Caco-2 (cell line): ENCODE results near the gene FOXP4. TPM values are rescaled to one million over a fixed set of nuclear protein-coding genes. Genes with fewer than 3 reads are reported as not detected.

Experiments used
- BruUV-seq: library from RNA; stranded (reverse); fragments of 400-500 nt; replicated peaks from 2 replicates; lab custom pipeline; 2021; lab: Mats Ljungman, UMichigan
- CTCF ChIA-PET: fragments of 300-600 bp; sonication (Branson Sonifier 250); formaldehyde crosslinking; loops from one replicate; lab custom pipeline; 2022; ENCODE audit warnings: antibody characterized with exemption; lab: Charles Lee
- POLR2A ChIA-PET: fragments of 300-600 bp; sonication (Branson Sonifier 250); formaldehyde crosslinking; loops from one replicate; lab custom pipeline; 2022; ENCODE audit warnings: antibody characterized with exemption; lab: Charles Lee
- DNase-seq, 2 experiments: peaks; one replicate each; pipeline versions ENCODE4 v3.0.0 to v3.0.0-alpha.2; 2020 to 2022
- H3K27me3 ChIP-seq: replicated peaks from 2 replicates; pipeline ENCODE4 v1.6.0; 2011; ENCODE audit warnings: low read length; ENCODE audit not compliant: control insufficient read depth, insufficient read depth
- H3K36me3 ChIP-seq: 2 replicates; pipeline ENCODE4 v1.5.1; 2011; ENCODE audit warnings: low read length; ENCODE audit not compliant: control insufficient read depth, insufficient read depth
- H3K4me1 ChIP-seq: fragments of 250-450 bp; sonication (Bioruptor Pico); 2 replicates; pipeline ENCODE4 v1.5.1; 2020; ENCODE audit warnings: mild to moderate bottlenecking
- H3K4me3 ChIP-seq: 2 replicates; pipeline ENCODE4 v1.5.1; 2011; ENCODE audit warnings: low read depth, mild to moderate bottlenecking, control low read depth, low read length
- H3K9me3 ChIP-seq: fragments of 250-450 bp; sonication (Bioruptor Pico); 2 replicates; pipeline ENCODE4 v1.5.1; 2020; ENCODE audit warnings: mild to moderate bottlenecking, moderate library complexity
- H3K27ac Mint-ChIP-seq: one replicate; pipeline ENCODE4 v1.8.0; 2022; ENCODE audit warnings: mixed read lengths; ENCODE audit not compliant: unreplicated experiment
- H3K27me3 Mint-ChIP-seq: one replicate; pipeline ENCODE4 v1.8.0; 2022; ENCODE audit warnings: mixed read lengths; ENCODE audit not compliant: insufficient read depth, unreplicated experiment
- H3K36me3 Mint-ChIP-seq: one replicate; pipeline ENCODE4 v1.8.0; 2022; ENCODE audit warnings: mild to moderate bottlenecking, mixed read lengths; ENCODE audit not compliant: insufficient read depth, unreplicated experiment
- H3K4me1 Mint-ChIP-seq: one replicate; pipeline ENCODE4 v1.8.0; 2022; ENCODE audit warnings: low read depth, mixed read lengths; ENCODE audit not compliant: unreplicated experiment
- H3K4me3 Mint-ChIP-seq: one replicate; pipeline ENCODE4 v1.8.0; 2022; ENCODE audit warnings: mild to moderate bottlenecking, moderate library complexity, mixed read lengths; ENCODE audit not compliant: unreplicated experiment
- H3K9me3 Mint-ChIP-seq: one replicate; pipeline ENCODE4 v1.8.0; 2022; ENCODE audit warnings: mixed read lengths; ENCODE audit not compliant: unreplicated experiment
- CTCF ChIP-seq, 2 experiments: fragments of 200-600 bp in 1 of 2; IDR thresholded peaks; 1 replicate in 1 of 2; 2 replicates in 1 of 2; pipeline versions ENCODE4 v1.5.1 to v1.8.0; 2011 to 2022; ENCODE audit warnings: antibody characterized with exemption in 1 of 2, control low read depth in 1 of 2, inconsistent platforms in 1 of 2, low read depth in 1 of 2, low read length in 1 of 2, mild to moderate bottlenecking in 1 of 2, moderate library complexity in 1 of 2; ENCODE audit not compliant: insufficient read depth in 1 of 2, severe bottlenecking in 1 of 2, unreplicated experiment in 1 of 2
- intact Hi-C: fragments of 100-400 bp; cut with micrococcal nuclease; formaldehyde crosslinking; loops from one replicate; pipeline ENCODE4 v1.10.0; 2022; ENCODE audit not compliant: unreplicated experiment
- total RNA-seq: library from RNA; stranded (reverse); gene quantifications from 2 replicates; pipeline ENCODE4 v1.2.3, GENCODE V29; 2022

The FOXP4 gene
- total RNA-seq, 1 experiment from 2014 or later: 117 TPM

- Histone ChIP-seq H3K4me3 (no peak overlapping the region), H3K9me3 (no peaks in the 10 kb centered on the region), H3K36me3 (peaks cover 6% of the 10 kb centered on the region), H3K27me3 (no peaks in the 10 kb centered on the region), H3K4me1 (no peaks in the 10 kb centered on the region)
- DNase-seq: no peak
- H3K27me3 Mint-ChIP-seq: no peaks in the 10 kb centered on the region
- no peak for TF ChIP-seq CTCF (IDR thresholded peaks at IDR 0.05; ENCODE audit: insufficient read depth in 1 of 2, low read depth in 1 of 2, low read length in 1 of 2, severe bottlenecking in 1 of 2, unreplicated experiment in 1 of 2)
- no peak overlapping the region for H3K4me3 Mint-ChIP-seq
- H3K27ac Mint-ChIP-seq: peak overlapping the region; percentile 11
- H3K36me3 Mint-ChIP-seq: peaks cover 84% of the 10 kb centered on the region
- H3K4me1 Mint-ChIP-seq: peaks cover 19% of the 10 kb centered on the region
- no TSS peak for BruUV-seq
- CTCF ChIA-PET: interaction anchor here (1.7 to 2.2 kb wide), 2 partner anchors 82 to 175 kb away, joined by 5 to 21 read pairs; no protein-coding TSS in a partner anchor
- intact Hi-C loops: loop anchor here (1.0 to 5.0 kb wide), 2 partner anchors 51 to 234 kb away; no protein-coding TSS in a partner anchor
- POLR2A ChIA-PET: no interaction called here
- H3K9me3 Mint-ChIP-seq: no peaks in the 10 kb centered on the region
Observed at GRCh38 chr6:41601248-41601549, 55.0 kb downstream of the FOXP4 start.

DNA sequence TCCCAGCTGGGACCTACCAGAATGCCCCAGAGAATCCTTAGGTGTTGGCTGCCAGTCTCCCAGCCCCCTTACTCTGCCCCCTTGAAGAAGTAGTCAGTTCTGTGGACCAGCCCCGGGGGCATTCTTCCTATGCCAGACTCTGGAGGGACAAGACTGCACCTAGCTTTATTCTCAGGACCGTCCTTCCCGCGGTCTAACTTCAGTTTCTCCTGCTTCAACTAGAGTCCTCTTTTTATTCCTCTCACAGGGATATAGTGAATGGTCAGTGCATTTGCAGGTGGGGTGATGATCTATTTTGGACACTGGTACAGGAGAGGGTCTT lies 56.2 kb downstream of the FOXP4 start:
- Mint-ChIP-seq H3K9me3 (no peaks in the 10 kb centered on the region), H3K4me3 (peak overlapping the region; percentile 69), H3K27ac (peak overlapping the region; percentile 73), H3K36me3 (peaks cover 73% of the 10 kb centered on the region), H3K27me3 (no peaks in the 10 kb centered on the region), H3K4me1 (peaks cover 19% of the 10 kb centered on the region)
- H3K4me1 ChIP-seq: no peaks in the 10 kb centered on the region
- DNase-seq: no peak
- no peak overlapping the region for H3K4me3 ChIP-seq
- TF ChIP-seq CTCF (IDR thresholded peaks at IDR 0.05; ENCODE audit: insufficient read depth in 1 of 2, low read depth in 1 of 2, low read length in 1 of 2, severe bottlenecking in 1 of 2, unreplicated experiment in 1 of 2): no peak
- no TSS peak for BruUV-seq
- ChIA-PET POLR2A (no interaction called here), CTCF (interaction anchor here (0.6 to 3.2 kb wide), 23 partner anchors 12 to 234 kb away, joined by 3 to 45 read pairs (median 5); no protein-coding TSS in a partner anchor)
- H3K27me3 ChIP-seq: no peaks in the 10 kb centered on the region
- H3K9me3 ChIP-seq: no peaks in the 10 kb centered on the region
- intact Hi-C loops: loop anchor here (5.0 kb wide), 1 partner anchor 50 kb away; no protein-coding TSS in a partner anchor
- peaks cover 2% of the 10 kb centered on the region; the same call in 1 of the 2 replicates for H3K36me3 ChIP-seq

DNA sequence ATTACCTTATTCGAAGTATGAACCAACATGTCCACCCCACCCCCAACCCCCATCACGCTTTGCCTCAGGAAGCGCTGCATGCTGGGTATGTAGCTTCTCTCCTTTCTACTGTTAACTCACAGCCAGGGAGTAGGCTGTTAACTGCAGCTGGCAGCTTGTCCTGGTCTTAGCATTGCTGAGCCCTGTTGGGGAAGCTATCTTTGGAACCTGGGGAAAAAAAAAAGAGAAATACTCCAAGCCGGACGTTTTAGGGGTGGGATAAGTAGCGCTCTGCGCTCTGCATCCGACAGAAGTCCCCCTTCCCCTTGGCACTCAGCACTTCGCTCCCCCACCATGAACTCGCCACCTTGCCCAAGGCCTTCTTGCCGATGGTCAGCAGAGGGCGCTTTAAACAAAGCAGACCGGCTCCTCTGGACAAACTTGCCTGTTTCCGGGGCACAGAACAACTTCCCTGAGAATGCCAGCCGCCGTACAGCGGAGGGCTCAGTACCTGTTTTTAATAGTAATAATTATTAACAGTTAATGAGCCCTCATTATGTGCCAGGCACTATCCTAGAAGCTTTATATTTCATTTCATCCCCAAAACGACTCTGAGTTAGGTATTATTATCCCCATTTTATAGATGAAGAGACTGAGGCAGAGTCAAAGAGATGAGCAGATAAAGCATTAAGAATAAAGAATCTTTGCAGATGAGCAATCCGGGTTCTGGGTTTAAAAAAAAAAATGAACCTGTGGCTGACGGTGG lies 56.9 kb downstream of the FOXP4 start:
- H3K27ac Mint-ChIP-seq: peak overlapping the region; percentile 73
- H3K4me1 ChIP-seq: no peaks in the 10 kb centered on the region
- TF ChIP-seq CTCF (IDR thresholded peaks at IDR 0.05; ENCODE audit: insufficient read depth in 1 of 2, low read depth in 1 of 2, low read length in 1 of 2, severe bottlenecking in 1 of 2, unreplicated experiment in 1 of 2): peak; percentile 80 to 93
- no peaks in the 10 kb centered on the region for H3K9me3 ChIP-seq
- H3K9me3 Mint-ChIP-seq: no peaks in the 10 kb centered on the region
- H3K4me3 Mint-ChIP-seq: peak overlapping the region; percentile 69
- no peak overlapping the region for H3K4me3 ChIP-seq
- intact Hi-C loops: loop anchor here (1.0 to 5.0 kb wide), 2 partner anchors 49 to 79 kb away; no protein-coding TSS in a partner anchor
- H3K27me3 ChIP-seq: no peaks in the 10 kb centered on the region
- H3K4me1 Mint-ChIP-seq: peaks cover 19% of the 10 kb centered on the region
- peak; percentile 87 to 88 for DNase-seq
- POLR2A ChIA-PET: interaction anchor here (0.6 kb wide), 1 partner anchor 27 kb away, joined by 3 read pairs; no protein-coding TSS in a partner anchor
- no TSS peak for BruUV-seq
- H3K36me3 ChIP-seq: no peaks in the 10 kb centered on the region
- no peaks in the 10 kb centered on the region for H3K27me3 Mint-ChIP-seq
- CTCF ChIA-PET: interaction anchor here (0.6 to 3.2 kb wide), 24 partner anchors 18 to 786 kb away, joined by 3 to 45 read pairs (median 4); no protein-coding TSS in a partner anchor
- H3K36me3 Mint-ChIP-seq: peaks cover 66% of the 10 kb centered on the region
